ENCODE measurements around the gene GRB2. TPM values are rescaled to one million over a fixed set of nuclear protein-coding genes. Genes with fewer than 3 reads are reported as not detected.

Gene GRB2
- total RNA-seq, 4 donors from 2014 or later, result 64.8 to 120 (median 98.3) TPM

- TF ChIP-seq POLR2A (IDR thresholded peaks at IDR 0.05) (no peak), CTCF (IDR thresholded peaks at IDR 0.05) (no peak)
- peaks cover 0 to 38% (median 0%) of the 10 kb centered on the region in 3 donors for H3K36me3 ChIP-seq
- DNase-seq, result no peak
- H3K4me3 ChIP-seq, result no peak overlapping the region
- no peaks in the 10 kb centered on the region for H3K27me3 ChIP-seq
- peaks cover 0 to 4% (median 0%) of the 10 kb centered on the region in 4 donors for H3K4me1 ChIP-seq
- H3K27ac ChIP-seq, result peak overlapping the region in 3 of 4 donors; percentile 45 to 74 (median 67)
- no peaks in the 10 kb centered on the region for H3K9me3 ChIP-seq
Measured at GRCh38 chr17:75318615-75319222, 86.8 kb downstream of the GRB2 start.

GRCh38 chr17:75318211-75318610 lies 87.3 kb downstream of the GRB2 start:
- TF ChIP-seq CTCF (IDR thresholded peaks at IDR 0.05), result no peak
- TF ChIP-seq POLR2A (IDR thresholded peaks at IDR 0.05), result no peak
- H3K4me3 ChIP-seq, result no peak overlapping the region
- peak overlapping the region in 3 of 4 donors; percentile 45 to 74 (median 67) for H3K27ac ChIP-seq
- no peaks in the 10 kb centered on the region for H3K9me3 ChIP-seq
- no peaks in the 10 kb centered on the region for H3K27me3 ChIP-seq
- peaks cover 0 to 4% (median 0%) of the 10 kb centered on the region in 4 donors for H3K4me1 ChIP-seq
- no peak for DNase-seq
- H3K36me3 ChIP-seq, result peaks cover 0 to 38% (median 0%) of the 10 kb centered on the region in 3 donors

- peak in 2 of 3 donors; percentile 42 to 63 for DNase-seq
- Histone ChIP-seq H3K27me3 (no peaks in the 10 kb centered on the region), H3K27ac (peak overlapping the region in 3 of 4 donors; percentile 6 to 74 (median 28)), H3K9me3 (no peaks in the 10 kb centered on the region), H3K36me3 (peaks cover 0 to 38% (median 0%) of the 10 kb centered on the region in 3 donors), H3K4me1 (peaks cover 0 to 3% (median 0%) of the 10 kb centered on the region in 4 donors), H3K4me3 (no peak overlapping the region)
- TF ChIP-seq POLR2A (IDR thresholded peaks at IDR 0.05) (no peak), CTCF (IDR thresholded peaks at IDR 0.05) (no peak)
Measured at GRCh38 chr17:75317671-75318070, 87.8 kb downstream of the GRB2 start.

- Histone ChIP-seq H3K4me3 (no peak overlapping the region), H3K27me3 (no peaks in the 10 kb centered on the region), H3K36me3 (peaks cover 0 to 30% (median 0%) of the 10 kb centered on the region in 3 donors), H3K9me3 (no peaks in the 10 kb centered on the region), H3K4me1 (no peaks in the 10 kb centered on the region), H3K27ac (peak overlapping the region in 3 of 4 donors; percentile 11 to 32 (median 26))
- DNase-seq, result no peak
- TF ChIP-seq CTCF (IDR thresholded peaks at IDR 0.05), result no peak
- no peak for TF ChIP-seq POLR2A (IDR thresholded peaks at IDR 0.05)
Measured at GRCh38 chr17:75316253-75316652, 89.2 kb downstream of the GRB2 start.

- TF ChIP-seq POLR2A (IDR thresholded peaks at IDR 0.05) (no peak), CTCF (IDR thresholded peaks at IDR 0.05) (no peak)
- Histone ChIP-seq H3K4me3 (no peak overlapping the region), H3K27ac (peak overlapping the region in 3 of 4 donors; percentile 11 to 32 (median 26)), H3K9me3 (no peaks in the 10 kb centered on the region), H3K27me3 (no peaks in the 10 kb centered on the region), H3K4me1 (no peaks in the 10 kb centered on the region), H3K36me3 (peaks cover 0 to 24% (median 0%) of the 10 kb centered on the region in 3 donors)
- no peak for DNase-seq
Measured at GRCh38 chr17:75315541-75316243, 89.8 kb downstream of the GRB2 start.

Measured in Peyer's patch (tissue), 4 donors.